Measurements from ENCODE around the gene KLF15.
"Not testable (repeated sequence)": the region's sequence is repeated elsewhere in the genome, so short reads cannot be mapped to it uniquely, and the experiment has no call there.

The KLF15 gene

GRCh38 chr3:126345641-126346460 lies 11.4 kb downstream of the KLF15 start:
- peak; percentile 4 to 16 for DNase-seq

- no peak for DNase-seq
These were observed 12.0 kb downstream of the KLF15 start for GRCh38 chr3:126345231-126345630.

GRCh38 chr3:126344380-126345041 lies 12.7 kb downstream of the KLF15 start:
- no peak for DNase-seq

- DNase-seq, result no peak
These were observed 13.6 kb downstream of the KLF15 start for GRCh38 chr3:126343649-126344035.

DNA sequence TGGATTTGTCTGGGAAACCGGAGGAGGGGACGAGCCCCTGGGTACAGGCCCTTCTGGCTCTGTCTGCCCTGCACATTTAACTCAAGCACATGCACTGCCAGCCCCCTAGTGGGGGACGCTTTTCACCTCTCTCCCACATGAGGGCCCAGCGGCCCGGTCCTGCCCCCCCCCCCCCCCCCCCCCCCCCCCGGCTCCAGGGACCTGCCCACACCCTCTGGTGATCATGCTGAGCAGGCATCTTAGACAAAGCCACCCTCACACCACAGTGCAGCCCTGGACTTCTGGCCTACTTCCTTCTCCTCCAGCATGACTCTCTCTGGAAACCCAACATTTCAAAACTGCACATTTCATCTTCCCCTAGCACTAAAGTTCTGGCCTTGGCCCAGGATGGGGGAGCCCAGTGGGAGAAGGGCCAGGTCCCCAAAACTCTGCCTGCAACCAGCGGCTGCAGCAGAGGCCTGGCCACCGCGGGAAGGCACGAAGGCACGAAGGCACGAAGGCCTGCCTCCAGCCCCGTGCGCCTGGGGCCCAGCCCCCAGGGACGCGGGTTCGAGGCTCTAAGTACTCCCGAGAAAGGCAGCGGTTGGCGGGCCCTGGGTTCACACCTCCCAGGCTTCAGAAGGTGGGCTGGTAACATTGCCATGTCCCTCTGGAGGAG lies 14.1 kb downstream of the KLF15 start:
- no peak for DNase-seq

DNA sequence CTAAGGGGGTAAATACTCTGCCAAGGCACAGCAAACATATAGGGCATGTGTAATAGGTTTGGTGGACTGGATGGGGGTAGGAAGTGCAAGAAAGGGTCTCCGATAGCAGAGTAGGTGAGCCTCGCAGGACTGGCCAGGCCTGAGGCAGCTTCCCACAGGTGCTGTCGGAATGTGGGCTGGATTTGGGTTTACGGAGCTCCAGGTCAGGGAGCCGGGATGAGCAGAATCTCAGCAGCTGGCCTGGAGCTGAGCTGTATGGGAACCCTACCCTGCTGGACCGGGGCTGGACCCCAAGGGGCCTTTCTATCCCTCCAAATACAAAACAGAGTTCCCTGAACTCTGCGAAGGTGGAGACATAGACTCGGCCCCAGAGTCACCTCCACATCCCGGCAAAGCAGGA lies 15.0 kb downstream of the KLF15 start:
- DNase-seq, result no peak

DNA sequence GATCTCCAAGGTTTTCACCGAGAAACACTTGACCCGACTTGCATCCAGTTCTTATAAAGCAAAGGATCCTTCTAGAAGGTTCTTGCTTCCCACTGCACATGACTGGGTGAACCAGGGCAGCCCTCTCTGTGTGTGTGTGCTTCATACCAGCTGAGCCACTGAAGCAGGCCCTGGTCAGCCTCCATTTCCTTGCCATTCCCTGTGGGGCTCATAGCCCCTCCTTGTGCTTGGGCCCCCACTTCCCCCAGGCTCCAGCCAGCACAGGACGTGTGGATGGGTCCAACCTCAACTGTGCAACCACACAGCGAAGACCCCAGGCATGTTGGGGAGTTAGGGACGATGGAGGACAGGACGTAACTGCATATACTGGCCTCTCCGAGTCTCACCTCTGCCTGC lies 15.5 kb downstream of the KLF15 start:
- no peak for DNase-seq

DNA sequence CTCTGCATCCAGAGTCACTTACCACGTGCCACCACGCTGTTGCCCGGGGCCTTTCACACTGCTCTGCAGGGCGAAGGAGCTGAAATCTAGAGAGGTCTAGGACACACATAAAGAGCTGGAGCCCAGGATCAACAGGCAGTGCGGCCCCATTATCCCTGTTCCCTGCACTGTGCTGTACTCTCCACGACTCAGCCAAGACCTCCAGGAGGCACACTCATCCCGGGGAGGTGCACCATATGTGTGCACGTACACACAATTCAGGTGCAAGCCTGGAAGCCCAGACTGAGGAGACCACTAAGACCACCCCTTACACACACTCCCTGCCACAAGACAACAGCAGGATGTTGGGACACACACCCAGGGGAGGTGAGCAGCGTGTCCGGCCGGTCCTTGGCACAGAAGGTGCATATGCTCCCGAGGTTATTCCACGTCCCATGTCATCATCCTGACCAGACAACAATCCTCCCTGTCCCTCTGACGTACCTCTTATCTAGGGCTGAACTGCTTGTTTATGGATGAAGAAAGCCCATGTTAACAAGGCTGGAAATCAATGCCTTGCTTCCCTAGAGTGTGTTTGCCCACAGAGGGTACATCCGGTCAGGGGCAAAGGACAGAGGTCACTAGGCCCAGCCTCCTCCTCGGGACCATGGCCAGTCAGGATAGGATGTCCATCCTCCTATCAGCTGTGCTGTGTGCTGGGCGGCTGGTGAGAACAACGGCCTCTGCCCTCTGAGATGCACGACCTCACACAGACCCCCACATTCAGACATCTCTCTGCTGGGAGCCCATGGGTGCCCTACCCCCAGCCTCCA lies 16.1 kb downstream of the KLF15 start:
- no peak for DNase-seq

DNA sequence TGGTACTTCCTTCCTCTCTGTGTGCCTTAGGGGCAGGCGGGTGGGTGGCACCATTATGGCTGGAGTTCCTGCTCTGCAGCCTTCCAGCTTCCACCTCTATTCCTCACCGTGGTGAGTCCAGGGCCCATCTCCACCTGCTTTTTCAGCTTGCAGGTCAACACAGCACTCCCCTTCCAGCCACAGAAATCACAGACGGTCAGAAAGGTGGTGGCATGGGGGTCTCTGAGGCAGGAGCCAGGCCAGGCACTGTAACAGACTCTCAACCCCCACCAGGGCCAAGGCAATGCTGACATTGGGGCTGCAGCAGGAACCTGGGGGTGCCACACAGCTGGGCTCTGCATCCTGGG lies 16.6 kb downstream of the KLF15 start:
- DNase-seq, result no peak

DNA sequence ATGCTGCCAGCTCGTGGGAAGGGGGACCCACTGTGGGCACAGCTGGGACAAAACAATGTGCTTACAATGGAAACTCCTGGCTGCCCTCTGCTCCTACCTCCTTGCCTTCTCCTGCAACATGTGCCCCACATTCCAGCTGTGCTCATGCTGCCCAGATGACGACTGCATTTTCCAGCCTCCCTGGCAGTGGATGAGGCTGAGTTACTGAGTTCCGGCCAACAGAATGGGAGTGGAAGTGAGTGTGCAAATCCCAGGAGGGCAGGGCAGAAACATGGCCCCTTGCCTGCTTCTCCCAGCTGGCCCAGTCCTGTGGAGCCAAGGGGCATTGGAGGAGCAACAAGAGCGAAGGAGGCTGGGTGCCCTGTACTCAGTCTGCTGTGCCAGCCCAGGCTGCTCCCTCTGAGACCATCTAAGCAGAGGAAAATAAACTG lies 17.1 kb downstream of the KLF15 start:
- no peak for DNase-seq

GRCh38 chr3:126339466-126339865 lies 17.7 kb downstream of the KLF15 start:
- DNase-seq, result no peak

GRCh38 chr3:126338790-126339288 lies 18.4 kb downstream of the KLF15 start:
- DNase-seq, result no peak

DNA sequence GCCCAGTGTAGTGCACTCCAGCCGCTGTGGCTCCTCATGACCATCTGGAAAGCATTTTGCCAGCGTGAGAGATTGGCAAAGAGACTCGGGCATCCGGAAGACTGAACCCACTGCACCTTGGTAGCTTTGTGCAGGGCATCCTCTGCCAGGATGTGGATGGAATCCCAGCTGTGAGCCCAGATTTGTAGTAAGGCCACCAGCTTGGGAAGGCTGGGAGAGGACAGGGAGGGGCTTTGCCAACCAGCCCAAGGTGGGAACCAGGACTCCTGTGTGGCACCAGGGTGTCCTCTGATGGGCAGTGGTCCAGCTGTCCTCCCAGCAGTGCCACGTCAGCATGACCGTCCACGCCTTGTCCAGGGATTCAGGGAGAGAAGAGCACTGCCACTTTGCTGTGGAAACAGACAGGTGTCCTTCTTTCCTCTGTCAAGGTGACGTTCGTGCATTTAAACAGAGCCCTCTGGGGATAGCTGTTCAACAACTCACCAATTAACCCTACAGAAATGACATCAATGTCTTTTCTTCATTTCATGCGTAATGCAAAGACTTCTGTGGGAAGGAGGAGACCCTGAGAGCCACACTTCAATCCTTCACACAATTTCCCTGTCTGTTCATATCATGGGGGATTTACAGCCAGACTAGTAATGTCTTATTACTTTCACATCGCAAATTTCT lies 19.1 kb downstream of the KLF15 start:
- DNase-seq, result no peak

GRCh38 chr3:126331812-126332336 lies 25.3 kb downstream of the KLF15 start:
- not testable (repeated sequence) for DNase-seq

- no peak for DNase-seq
These were observed 27.1 kb downstream of the KLF15 start for GRCh38 chr3:126329927-126330725.

DNA sequence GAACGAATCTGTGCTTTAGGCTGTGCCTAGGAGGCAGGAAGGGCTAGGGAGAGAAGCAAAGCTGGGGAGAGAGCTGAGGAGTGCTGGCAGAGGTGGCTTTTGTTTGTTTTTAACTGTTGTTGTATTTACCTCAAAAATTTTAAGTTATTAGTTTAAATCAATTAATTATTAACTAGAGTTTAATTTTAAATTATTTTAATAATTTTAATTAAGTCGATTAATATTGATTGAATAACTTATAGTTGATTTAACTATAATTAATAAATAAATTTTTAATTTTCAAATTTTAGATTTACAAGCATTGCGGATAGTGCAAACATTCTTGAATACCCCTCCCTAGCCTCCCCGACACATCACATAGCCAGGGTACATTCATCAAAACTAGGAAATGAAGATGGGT lies 30.6 kb downstream of the KLF15 start:
- DNase-seq, result no peak

DNA sequence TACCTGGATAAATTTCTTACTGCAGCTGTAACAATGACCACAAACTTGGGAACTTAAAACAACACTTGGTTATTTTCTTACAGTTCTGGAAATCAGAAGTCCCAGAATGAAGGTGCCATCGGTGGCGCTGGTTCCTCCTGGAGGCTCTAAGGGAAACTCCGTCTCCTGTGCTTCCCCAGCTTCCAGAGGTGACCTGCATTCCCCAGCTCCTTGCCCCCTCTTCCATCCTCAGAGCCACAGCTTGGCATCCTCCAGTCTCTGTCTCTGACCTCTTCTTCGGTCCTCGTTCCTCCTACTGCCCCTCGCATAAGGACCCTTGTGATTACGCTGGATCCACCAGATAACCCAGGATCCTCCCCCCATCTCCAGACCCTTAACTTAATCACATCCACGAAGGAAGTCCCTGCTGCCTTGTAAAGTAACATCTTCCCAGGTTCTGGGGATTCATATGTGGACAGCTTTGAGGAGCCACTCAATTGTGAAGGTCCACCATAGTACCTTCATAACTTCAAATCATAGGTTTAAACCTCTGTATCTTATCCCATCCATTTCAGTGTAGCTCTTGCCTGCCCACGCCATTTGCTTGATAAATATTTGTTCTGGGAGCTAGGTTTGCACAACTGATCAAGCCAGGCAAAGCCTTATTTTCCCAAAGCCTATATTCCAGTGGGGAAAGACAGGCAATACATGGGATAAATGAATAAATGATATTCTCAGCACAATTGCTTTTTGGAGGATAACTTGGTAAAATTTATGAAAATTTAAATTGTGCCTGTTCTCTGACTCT lies 34.8 kb downstream of the KLF15 start:
- no peak for DNase-seq

GRCh38 chr3:126321490-126321889 lies 35.7 kb downstream of the KLF15 start:
- DNase-seq, result no peak

GRCh38 chr3:126320517-126321293 lies 36.5 kb downstream of the KLF15 start:
- DNase-seq, result no peak

Measured in SHP77 (cell line).